GM18861 (cell line): ENCODE measurements around the gene UPF1.
"Not testable (repeated sequence)": the region's sequence is repeated elsewhere in the genome, so short reads cannot be mapped to it uniquely, and the experiment has no call there.

Experiments used
- ATAC-seq: cut with Tn5 transposase; IDR thresholded peaks from one replicate; pipeline ENCODE4 v1.9.1; 2021; ENCODE audit not compliant: unreplicated experiment

UPF1 gene

DNA sequence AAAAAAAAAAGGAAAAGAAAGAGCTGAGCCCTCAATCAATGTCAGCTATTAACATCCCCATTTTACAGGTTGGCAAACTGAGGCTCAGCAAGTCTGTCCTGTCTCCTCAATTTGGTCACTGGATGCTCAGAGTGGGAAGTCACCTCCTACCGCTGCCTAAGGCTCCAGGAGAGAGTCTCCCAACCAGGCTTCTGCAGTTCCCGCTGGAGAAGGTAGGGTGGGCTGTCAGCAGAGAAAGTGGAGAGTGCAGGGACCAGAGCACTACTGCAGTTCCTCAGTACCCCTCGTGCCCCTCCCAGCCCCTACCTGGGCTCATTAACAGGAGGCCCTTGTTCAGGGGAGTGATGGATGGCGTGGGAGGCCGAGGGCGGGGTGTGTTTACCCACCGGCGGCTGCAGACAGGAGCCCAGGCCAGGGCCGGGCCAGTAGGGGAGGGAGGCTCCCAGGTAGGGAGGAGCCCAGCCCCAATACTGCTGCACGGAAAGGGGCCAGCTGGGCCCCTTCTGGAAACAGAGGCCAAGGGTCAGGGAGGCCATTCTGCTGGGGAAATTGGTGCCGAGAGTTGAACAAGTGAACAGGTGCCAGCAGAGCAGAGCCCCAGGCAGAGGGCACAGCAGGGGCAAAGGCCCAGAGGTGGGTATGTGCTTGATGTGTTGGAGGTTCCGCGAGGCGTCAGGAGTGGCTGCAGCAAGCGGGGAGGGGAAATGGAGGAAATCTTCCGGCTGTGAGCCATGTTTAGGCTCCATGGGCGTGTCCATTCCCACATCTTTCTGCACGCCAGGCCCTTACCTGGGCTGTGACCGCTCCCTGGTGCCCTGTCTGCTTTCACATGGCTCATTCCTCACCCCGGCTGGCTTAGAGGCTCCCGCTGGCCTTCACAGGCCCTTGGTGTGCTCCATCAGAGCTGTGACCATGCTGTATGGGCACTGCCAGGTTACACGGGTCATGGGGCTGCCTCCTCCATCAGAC lies 33.1 kb upstream of the UPF1 start:
- no peak for ATAC-seq

DNA sequence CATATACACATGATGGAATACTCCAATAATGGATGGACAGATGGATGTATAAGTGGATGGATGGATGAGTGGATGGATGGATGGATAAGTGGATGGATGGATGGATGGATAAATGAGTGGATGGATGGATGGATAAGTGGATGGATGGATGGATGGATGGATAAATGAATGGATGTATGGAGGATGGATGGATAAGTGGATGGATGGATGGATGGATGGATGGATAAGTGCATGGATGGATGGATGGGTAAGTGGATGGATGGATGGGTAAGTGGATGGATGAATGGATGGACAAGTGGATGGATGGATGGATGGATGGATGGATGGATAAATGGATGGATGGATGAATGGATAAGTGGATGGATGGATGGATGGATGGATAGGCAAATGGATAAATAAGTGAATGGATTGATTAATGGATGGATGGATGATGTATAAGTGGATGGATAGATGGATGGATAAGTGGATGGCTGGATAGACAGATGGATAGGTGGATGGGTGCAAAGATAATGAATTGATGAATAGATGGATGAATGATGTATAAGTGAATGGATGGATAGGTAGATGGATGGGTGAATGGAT lies 32.3 kb upstream of the UPF1 start:
- no peak for ATAC-seq

DNA sequence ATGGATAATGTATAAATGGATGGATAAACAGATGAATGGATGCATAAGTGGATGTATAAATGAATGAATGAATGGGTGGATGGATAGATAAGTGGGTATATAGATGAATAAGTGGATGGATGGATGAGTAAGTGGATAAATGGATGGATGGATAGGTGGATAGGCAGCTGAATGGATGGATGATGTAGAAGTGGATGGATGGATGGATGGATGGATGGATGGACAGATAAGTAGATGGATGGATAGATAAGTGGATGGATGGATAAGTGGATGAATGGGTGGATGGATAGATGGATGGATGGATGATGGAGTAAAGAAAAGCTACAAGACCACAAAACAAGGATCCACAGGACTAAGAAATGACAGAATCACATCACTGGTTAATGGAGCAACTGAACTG lies 31.7 kb upstream of the UPF1 start:
- no peak for ATAC-seq

- no peak for ATAC-seq
Measured at GRCh38 chr19:18800636-18801035, 31.1 kb upstream of the UPF1 start.

GRCh38 chr19:18802354-18802753 lies 29.4 kb upstream of the UPF1 start:
- no peak for ATAC-seq

- no peak for ATAC-seq
Measured at GRCh38 chr19:18803550-18804138, 28.1 kb upstream of the UPF1 start.

GRCh38 chr19:18804139-18804601 lies 27.6 kb upstream of the UPF1 start:
- ATAC-seq = no peak

DNA sequence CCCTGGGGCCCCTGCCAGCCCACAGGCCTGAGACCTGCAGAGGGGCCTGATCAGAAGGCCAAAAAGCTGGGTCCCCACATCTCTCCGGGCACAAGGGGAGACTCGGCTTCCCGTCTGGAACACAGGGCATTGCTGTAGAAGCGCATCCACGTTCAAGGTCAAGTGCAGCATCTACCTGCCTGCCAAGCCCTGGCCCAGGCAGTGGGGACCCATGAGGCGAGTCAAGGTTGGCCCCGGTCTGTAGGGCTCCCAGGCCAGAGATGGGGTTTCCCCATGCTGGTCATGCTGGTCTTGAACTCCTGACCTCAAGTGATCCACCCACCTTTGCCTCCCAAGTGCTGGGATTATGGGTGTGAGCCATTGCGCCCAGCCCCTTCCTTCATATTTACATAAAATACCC lies 27.1 kb upstream of the UPF1 start:
- ATAC-seq = no peak

DNA sequence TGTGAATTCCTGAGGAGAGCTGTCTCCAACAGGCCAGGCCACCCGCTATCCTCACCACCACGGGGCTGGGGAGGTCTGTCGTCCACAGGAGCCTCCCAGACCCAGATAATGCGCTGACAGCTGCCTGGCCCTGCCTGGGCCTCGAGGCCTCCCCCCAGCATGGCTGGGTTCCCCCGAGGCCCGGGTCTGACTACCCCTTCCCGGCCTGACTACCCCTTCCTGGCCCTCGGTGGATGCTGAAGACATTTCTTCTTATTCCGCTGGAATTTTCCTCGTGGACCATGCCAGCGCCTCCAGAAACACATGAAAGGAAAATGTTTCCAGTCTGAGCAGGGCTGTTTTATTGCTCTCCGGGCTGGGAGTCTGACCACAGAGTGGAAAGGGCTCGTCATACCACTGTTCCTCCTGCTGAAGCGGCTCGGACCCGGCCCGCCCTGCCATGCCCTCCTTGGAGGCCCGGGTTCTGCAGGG lies 23.9 kb upstream of the UPF1 start:
- no peak for ATAC-seq

GRCh38 chr19:18809149-18809868 lies 22.4 kb upstream of the UPF1 start:
- no peak for ATAC-seq

GRCh38 chr19:18811638-18812037 lies 20.1 kb upstream of the UPF1 start:
- ATAC-seq = not testable (repeated sequence)

- no peak for ATAC-seq
Measured at GRCh38 chr19:18814063-18814462, 17.7 kb upstream of the UPF1 start.

DNA sequence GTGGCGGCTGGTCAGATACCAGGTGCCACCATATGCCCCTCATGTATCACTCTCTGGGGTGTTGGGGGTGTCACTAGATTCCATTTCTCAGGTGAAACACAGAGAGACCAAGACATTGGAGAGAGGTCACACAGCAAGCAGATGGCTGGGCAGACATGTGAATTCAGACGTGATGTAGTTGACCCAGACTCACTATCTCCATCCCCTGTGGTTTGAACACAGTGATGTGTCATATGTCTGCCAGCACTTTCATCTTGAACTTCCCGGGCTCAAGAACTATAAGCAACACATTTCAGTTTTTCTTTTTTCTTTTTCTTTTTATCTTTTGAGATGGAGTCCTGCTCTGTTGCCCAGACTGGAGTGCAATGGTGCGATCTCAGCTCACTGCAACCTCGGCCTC lies 16.1 kb upstream of the UPF1 start:
- no peak for ATAC-seq

DNA sequence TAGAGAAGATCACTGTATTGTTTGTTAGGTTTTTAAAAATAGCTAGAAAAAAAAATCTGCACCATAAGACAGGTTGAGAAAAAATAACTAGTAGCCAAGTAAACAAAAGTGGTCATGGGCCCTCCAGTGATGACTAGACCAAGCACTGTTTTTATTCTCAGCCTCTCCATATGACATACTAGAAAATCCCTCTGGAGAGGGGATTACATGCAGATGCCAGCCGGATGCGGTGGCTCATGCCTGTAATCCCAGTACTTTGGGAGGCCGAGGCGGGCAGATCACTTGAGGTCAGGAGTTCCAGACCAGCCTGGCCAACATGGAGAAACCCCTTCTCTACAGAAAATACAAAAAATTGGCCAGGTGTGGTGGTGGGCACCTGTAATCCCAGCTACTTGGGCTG lies 15.1 kb upstream of the UPF1 start:
- not testable (repeated sequence) for ATAC-seq

DNA sequence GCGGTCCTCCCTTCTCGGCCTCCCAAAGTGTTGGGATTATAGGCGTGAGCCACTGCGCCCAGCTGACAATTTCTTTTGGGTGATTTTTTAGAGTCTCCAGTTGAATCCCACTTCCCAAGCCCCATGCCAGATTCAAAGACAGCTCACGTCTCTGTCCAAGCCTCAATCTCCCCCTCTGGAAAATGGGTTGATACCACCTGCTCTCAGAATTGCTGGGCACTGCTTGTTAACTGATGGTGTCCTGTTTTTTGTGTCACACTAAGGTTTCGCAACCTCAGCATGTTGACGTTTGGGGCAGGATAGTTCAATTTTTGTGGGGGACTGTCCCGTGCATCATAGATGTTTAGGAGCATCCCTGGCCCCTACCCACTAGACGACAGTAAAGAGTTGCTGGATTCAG lies 14.2 kb upstream of the UPF1 start:
- no peak for ATAC-seq

- ATAC-seq = no peak
Measured at GRCh38 chr19:18828786-18829185, 3.0 kb upstream of the UPF1 start.

GRCh38 chr19:18830488-18830887 lies 1.3 kb upstream of the UPF1 start:
- ATAC-seq = no peak

DNA sequence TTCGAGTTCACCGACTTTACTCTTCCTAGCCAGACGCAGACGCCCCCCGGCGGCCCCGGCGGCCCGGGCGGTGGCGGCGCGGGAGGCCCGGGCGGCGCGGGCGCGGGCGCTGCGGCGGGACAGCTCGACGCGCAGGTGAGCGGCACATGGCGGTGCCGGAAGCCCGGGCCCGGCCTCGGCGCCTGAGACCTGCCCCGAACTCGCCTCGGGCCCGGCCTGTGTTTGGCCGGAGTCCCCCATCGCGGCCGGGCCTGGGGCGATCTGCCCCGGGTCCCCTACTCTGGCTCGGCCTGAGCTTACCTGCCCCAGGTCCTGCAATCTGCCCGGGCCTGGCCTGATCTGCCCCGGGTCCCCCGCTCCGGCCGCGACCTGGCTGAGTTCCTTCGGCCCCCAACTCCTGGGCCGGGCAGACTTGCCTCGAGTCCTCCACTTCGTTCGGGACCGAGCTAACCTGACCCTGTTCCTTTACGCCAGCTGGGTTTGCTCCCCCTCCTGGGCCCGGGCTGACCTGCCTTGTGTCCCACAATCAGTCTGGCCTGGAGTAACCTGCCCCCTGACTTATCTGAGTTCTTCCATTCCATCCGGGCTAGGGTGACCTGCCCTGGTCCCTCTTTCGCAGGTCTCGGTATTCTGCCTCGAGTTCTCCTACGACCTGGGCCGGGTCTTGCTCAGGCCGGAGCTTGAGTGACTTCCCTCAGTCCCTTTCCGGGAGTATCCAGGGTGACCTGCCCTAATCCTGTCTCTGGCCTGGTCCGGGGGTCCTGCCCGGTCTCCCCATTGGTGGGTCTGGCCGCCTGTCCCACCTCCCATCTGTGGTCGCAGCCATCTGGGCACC lies 764 bp downstream of the UPF1 start:
- peak; percentile 21 for ATAC-seq

- no peak for ATAC-seq
Measured at GRCh38 chr19:18833141-18833476, 1.4 kb downstream of the UPF1 start.

GRCh38 chr19:18833849-18834643 lies 2.3 kb downstream of the UPF1 start:
- ATAC-seq = no peak
